HepG2 (cell line): ENCODE data around the gene AXIN2. TPM values are rescaled to one million over a fixed set of nuclear protein-coding genes. Genes with fewer than 3 reads are reported as not detected.

Source experiments
- DZIP1 ChIP-seq: sonication (generic); formaldehyde crosslinking; IDR thresholded peaks from 2 replicates; pipeline ENCODE4 v1.5.0; 2020; ENCODE audit warnings: mild to moderate bottlenecking, missing genetic modification reagents
- GTF3A ChIP-seq: sonication (generic); formaldehyde crosslinking; conservative IDR thresholded peaks from 2 replicates; pipeline ENCODE4 v1.4.0; 2020; ENCODE audit warnings: mild to moderate bottlenecking, missing genetic modification reagents
- IKZF5 ChIP-seq: IDR thresholded peaks from 2 replicates; pipeline ENCODE4 v1.6.1; 2018; ENCODE audit warnings: missing genetic modification reagents, mild to moderate bottlenecking, missing compliant biosample characterization
- RNF219 ChIP-seq: sonication (generic); formaldehyde crosslinking; IDR thresholded peaks from 2 replicates; pipeline ENCODE4 v1.5.0; 2020; ENCODE audit warnings: mild to moderate bottlenecking, missing genetic modification reagents
- SRF ChIP-seq: IDR thresholded peaks from 2 replicates; pipeline ENCODE4 v1.6.1; 2011; ENCODE audit warnings: mild to moderate bottlenecking, low read depth, low read length, moderate library complexity
- ZNF275 ChIP-seq: sonication (generic); formaldehyde crosslinking; IDR thresholded peaks from 2 replicates; pipeline ENCODE4 v1.8.0; 2022; ENCODE audit warnings: missing genetic modification reagents, mild to moderate bottlenecking, inconsistent platforms, borderline replicate concordance
- ZNF629 ChIP-seq: sonication (generic); formaldehyde crosslinking; conservative IDR thresholded peaks from 2 replicates; pipeline ENCODE4 v1.5.0; 2020; ENCODE audit warnings: missing genetic modification reagents
- ZNF687 ChIP-seq: sonication (generic); formaldehyde crosslinking; IDR thresholded peaks from 2 replicates; pipeline ENCODE4 v1.5.1; 2020; ENCODE audit warnings: mild to moderate bottlenecking, missing genetic modification reagents, moderate library complexity
- ZNF800 ChIP-seq: sonication (generic); formaldehyde crosslinking; IDR thresholded peaks from 2 replicates; pipeline ENCODE4 v1.4.0; 2020; ENCODE audit warnings: missing genetic modification reagents
- polyA plus RNA-seq, 8 experiments: library from polyadenylated mRNA; depleted of rRNA in 3 of 8; stranded (reverse) in 7 of 8; unstranded in 1 of 8; fragments of >200 nt; fragmentation: Illumina TruSeq in 4 of 8; extraction: Trizol in 4 of 8; gene quantifications; 2 replicates each; pipeline versions ENCODE4 v1.2.1 to v1.2.3, GENCODE V29; 2011 to 2016; ENCODE audit warnings: low read depth in 4 of 8, missing spikeins in 1 of 8, mixed read lengths in 1 of 8; ENCODE audit not compliant: insufficient read depth in 1 of 8
- total RNA-seq, 5 experiments: library from RNA; depleted of rRNA; stranded (reverse); fragments of >200 nt; fragmentation: Illumina TruSeq; extraction: Trizol; gene quantifications; 2 replicates each; pipeline ENCODE4 v1.2.3, GENCODE V29; 2016; ENCODE audit warnings: low read depth in 1 of 5

Gene AXIN2
- total and polyA plus RNA-seq, 2 of the 13 experiments (the other 11 are each of a cell fraction or from before 2014, with no cell fraction given): 58.6 to 63.4 TPM

- TF ChIP-seq ZNF687 (CRISPR knock-in tag): peak; percentile 100
- TF ChIP-seq IKZF5 (CRISPR knock-in tag): no peak
- TF ChIP-seq GTF3A (CRISPR knock-in tag): no peak; the same call in 1 of the 2 replicates
- peak; percentile 82; the same call in 1 of the 2 replicates for TF ChIP-seq RNF219 (CRISPR knock-in tag)
- TF ChIP-seq ZNF275: peak; percentile 93
- peak; percentile 51; the same call in 1 of the 2 replicates for TF ChIP-seq ZNF629 (CRISPR knock-in tag)
- TF ChIP-seq SRF: no peak
- peak; percentile 83 for TF ChIP-seq ZNF800
- peak; percentile 98; the same call in 1 of the 2 replicates for TF ChIP-seq DZIP1
Observed at GRCh38 chr17:65561452-65562205, at the start of gene AXIN2 (continued).
